ENCODE results near the gene NUDT9. TPM values are rescaled to one million over a fixed set of nuclear protein-coding genes. Genes with fewer than 3 reads are reported as not detected.
"Not testable (repeated sequence)": the region's sequence is repeated elsewhere in the genome, so short reads cannot be mapped to it uniquely, and the experiment has no call there.

Gene NUDT9
- total RNA-seq, 1 experiment from 2014 or later, result 11.3 TPM

GRCh38 chr4:87406462-87406861 lies 15.9 kb upstream of the NUDT9 start:
- ChIA-PET CTCF (interaction anchor here (1.4 kb wide), 1 partner anchor 16 kb away, joined by 3 read pairs; the partner anchor contains the start of gene HSD17B11), POLR2A (ENCODE audit: low non-redundant PET) (no interaction called here)
- no TSS peak for BruUV-seq (replicated peaks)
- TF ChIP-seq EZH2 (IDR thresholded peaks at IDR 0.05; ENCODE audit: borderline replicate concordance, low read depth, low read length, poor library complexity, severe bottlenecking), result no peak
- TF ChIP-seq, protein P1, sequence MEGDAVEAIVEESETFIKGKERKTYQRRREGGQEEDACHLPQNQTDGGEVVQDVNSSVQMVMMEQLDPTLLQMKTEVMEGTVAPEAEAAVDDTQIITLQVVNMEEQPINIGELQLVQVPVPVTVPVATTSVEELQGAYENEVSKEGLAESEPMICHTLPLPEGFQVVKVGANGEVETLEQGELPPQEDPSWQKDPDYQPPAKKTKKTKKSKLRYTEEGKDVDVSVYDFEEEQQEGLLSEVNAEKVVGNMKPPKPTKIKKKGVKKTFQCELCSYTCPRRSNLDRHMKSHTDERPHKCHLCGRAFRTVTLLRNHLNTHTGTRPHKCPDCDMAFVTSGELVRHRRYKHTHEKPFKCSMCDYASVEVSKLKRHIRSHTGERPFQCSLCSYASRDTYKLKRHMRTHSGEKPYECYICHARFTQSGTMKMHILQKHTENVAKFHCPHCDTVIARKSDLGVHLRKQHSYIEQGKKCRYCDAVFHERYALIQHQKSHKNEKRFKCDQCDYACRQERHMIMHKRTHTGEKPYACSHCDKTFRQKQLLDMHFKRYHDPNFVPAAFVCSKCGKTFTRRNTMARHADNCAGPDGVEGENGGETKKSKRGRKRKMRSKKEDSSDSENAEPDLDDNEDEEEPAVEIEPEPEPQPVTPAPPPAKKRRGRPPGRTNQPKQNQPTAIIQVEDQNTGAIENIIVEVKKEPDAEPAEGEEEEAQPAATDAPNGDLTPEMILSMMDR (conservative IDR thresholded peaks at IDR 0.05; ENCODE audit: low read depth, low read length), result no peak
- Histone ChIP-seq H3K36me3 (ENCODE audit: insufficient read depth, low read length, poor library complexity, severe bottlenecking) (no peaks in the 10 kb centered on the region), H3K9me3 (ENCODE audit: low read depth, low read length, poor library complexity, severe bottlenecking) (no peaks in the 10 kb centered on the region), H3K27ac (ENCODE audit: low read depth, low read length, poor library complexity, severe bottlenecking) (no peak overlapping the region), H3K4me1 (ENCODE audit: insufficient read depth, low read length, poor library complexity, severe bottlenecking) (no peaks in the 10 kb centered on the region), H3K27me3 (replicated peaks; ENCODE audit: insufficient read depth, low read depth, low read length, poor library complexity) (no peaks in the 10 kb centered on the region), H3K4me3 (ENCODE audit: low read depth, low read length, poor library complexity, severe bottlenecking) (no peak overlapping the region)
- DNase-seq (ENCODE audit: low spot score), result peak; percentile 67
- intact Hi-C loops (cut with micrococcal nuclease; ENCODE audit: unreplicated experiment), result no loop called here

DNA sequence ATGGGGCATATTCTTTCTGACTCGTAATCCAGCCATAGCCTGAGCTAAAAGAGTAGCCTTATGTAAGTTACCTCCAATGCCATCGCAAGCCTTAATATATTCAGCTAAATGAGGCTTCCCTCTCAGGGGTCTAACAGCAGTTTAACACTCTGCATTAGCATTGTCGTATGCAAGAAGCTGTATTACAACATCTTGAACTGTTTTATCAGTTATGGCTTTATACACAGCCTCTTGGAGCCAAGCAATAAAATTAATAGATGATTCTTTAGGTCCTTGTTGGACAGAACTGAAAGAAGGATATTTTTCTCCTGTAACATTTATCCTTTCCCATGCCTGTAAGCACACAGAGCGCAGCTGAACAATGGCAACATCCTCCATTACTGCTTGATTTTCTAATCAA lies 15.5 kb upstream of the NUDT9 start:
- DNase-seq (ENCODE audit: low spot score); BruUV-seq (replicated peaks): not testable (repeated sequence)

GRCh38 chr4:87409420-87409939 lies 12.9 kb upstream of the NUDT9 start:
- ChIA-PET CTCF (no interaction called here), POLR2A (ENCODE audit: low non-redundant PET) (no interaction called here)
- no TSS peak for BruUV-seq (replicated peaks)
- TF ChIP-seq EZH2 (IDR thresholded peaks at IDR 0.05; ENCODE audit: borderline replicate concordance, low read depth, low read length, poor library complexity, severe bottlenecking), result no peak
- TF ChIP-seq, protein P1 (conservative IDR thresholded peaks at IDR 0.05; ENCODE audit: low read depth, low read length), result no peak
- H3K36me3 ChIP-seq (ENCODE audit: insufficient read depth, low read length, poor library complexity, severe bottlenecking), result no peaks in the 10 kb centered on the region
- intact Hi-C loops (cut with micrococcal nuclease; ENCODE audit: unreplicated experiment), result no loop called here
- no peak overlapping the region for H3K27ac ChIP-seq (ENCODE audit: low read depth, low read length, poor library complexity, severe bottlenecking)
- no peaks in the 10 kb centered on the region for H3K27me3 ChIP-seq (replicated peaks; ENCODE audit: insufficient read depth, low read depth, low read length, poor library complexity)
- no peak for DNase-seq (ENCODE audit: low spot score)
- H3K4me1 ChIP-seq (ENCODE audit: insufficient read depth, low read length, poor library complexity, severe bottlenecking), result no peaks in the 10 kb centered on the region
- H3K9me3 ChIP-seq (ENCODE audit: low read depth, low read length, poor library complexity, severe bottlenecking), result no peaks in the 10 kb centered on the region
- H3K4me3 ChIP-seq (ENCODE audit: low read depth, low read length, poor library complexity, severe bottlenecking), result no peak overlapping the region

More for the DNA sequence above, 15.5 kb upstream of the NUDT9 start:
- POLR2A ChIA-PET (ENCODE audit: low non-redundant PET); H3K9me3 ChIP-seq (ENCODE audit: low read depth, low read length, poor library complexity, severe bottlenecking); H3K4me1 ChIP-seq (ENCODE audit: insufficient read depth, low read length, poor library complexity, severe bottlenecking); H3K4me3 ChIP-seq (ENCODE audit: low read depth, low read length, poor library complexity, severe bottlenecking); H3K27ac ChIP-seq (ENCODE audit: low read depth, low read length, poor library complexity, severe bottlenecking); H3K36me3 ChIP-seq (ENCODE audit: insufficient read depth, low read length, poor library complexity, severe bottlenecking); H3K27me3 ChIP-seq (replicated peaks; ENCODE audit: insufficient read depth, low read depth, low read length, poor library complexity); intact Hi-C loops (cut with micrococcal nuclease; ENCODE audit: unreplicated experiment): not testable (repeated sequence)
- CTCF ChIA-PET, result interaction anchor here (1.4 kb wide), 1 partner anchor 16 kb away, joined by 3 read pairs; the partner anchor contains the start of gene HSD17B11

- no peaks in the 10 kb centered on the region for H3K4me1 ChIP-seq (ENCODE audit: insufficient read depth, low read length, poor library complexity, severe bottlenecking)
- H3K36me3 ChIP-seq (ENCODE audit: insufficient read depth, low read length, poor library complexity, severe bottlenecking), result no peaks in the 10 kb centered on the region
- no peak for TF ChIP-seq EZH2 (IDR thresholded peaks at IDR 0.05; ENCODE audit: borderline replicate concordance, low read depth, low read length, poor library complexity, severe bottlenecking)
- DNase-seq (ENCODE audit: low spot score), result no peak
- ChIA-PET CTCF (no interaction called here), POLR2A (ENCODE audit: low non-redundant PET) (no interaction called here)
- no peaks in the 10 kb centered on the region for H3K27me3 ChIP-seq (replicated peaks; ENCODE audit: insufficient read depth, low read depth, low read length, poor library complexity)
- BruUV-seq (replicated peaks), result no TSS peak
- intact Hi-C loops (cut with micrococcal nuclease; ENCODE audit: unreplicated experiment), result no loop called here
- no peak overlapping the region for H3K27ac ChIP-seq (ENCODE audit: low read depth, low read length, poor library complexity, severe bottlenecking)
- H3K9me3 ChIP-seq (ENCODE audit: low read depth, low read length, poor library complexity, severe bottlenecking), result no peaks in the 10 kb centered on the region
- no peak overlapping the region for H3K4me3 ChIP-seq (ENCODE audit: low read depth, low read length, poor library complexity, severe bottlenecking)
Measured at GRCh38 chr4:87410157-87410556, 12.2 kb upstream of the NUDT9 start.
